Frontal cortex (tissue), 4 donors: ENCODE data around the gene SLC17A3. TPM values are rescaled to one million over a fixed set of nuclear protein-coding genes. Genes with fewer than 3 reads are reported as not detected.

Experiments used
- DNase-seq, 2 donors: peaks; one replicate each; pipeline ENCODE4 v3.0.0; 2012; ENCODE audit warnings: low spot score in 2 of 2
- FAIRE-seq: peaks from 2 replicates; lab custom pipeline; 2012; peaks lifted over from hg19 to GRCh38; lab: Jason Lieb, UNC
- total RNA-seq: library from RNA; depleted of rRNA; stranded (reverse); fragments of >200 nt; gene quantifications from one replicate; pipeline ENCODE4 v1.2.3, GENCODE V29; 2014
- donor health status: control.
- donor health status: control.
- donor health status: control.

Gene SLC17A3, protein sequence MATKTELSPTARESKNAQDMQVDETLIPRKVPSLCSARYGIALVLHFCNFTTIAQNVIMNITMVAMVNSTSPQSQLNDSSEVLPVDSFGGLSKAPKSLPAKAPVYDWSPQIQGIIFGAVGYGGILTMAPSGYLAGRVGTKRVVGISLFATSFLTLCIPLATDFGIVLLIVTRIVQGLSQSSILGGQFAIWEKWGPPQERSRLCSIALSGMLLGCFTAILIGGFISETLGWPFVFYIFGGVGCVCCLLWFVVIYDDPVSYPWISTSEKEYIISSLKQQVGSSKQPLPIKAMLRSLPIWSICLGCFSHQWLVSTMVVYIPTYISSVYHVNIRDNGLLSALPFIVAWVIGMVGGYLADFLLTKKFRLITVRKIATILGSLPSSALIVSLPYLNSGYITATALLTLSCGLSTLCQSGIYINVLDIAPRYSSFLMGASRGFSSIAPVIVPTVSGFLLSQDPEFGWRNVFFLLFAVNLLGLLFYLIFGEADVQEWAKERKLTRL
- total RNA-seq, result not detected

DNA sequence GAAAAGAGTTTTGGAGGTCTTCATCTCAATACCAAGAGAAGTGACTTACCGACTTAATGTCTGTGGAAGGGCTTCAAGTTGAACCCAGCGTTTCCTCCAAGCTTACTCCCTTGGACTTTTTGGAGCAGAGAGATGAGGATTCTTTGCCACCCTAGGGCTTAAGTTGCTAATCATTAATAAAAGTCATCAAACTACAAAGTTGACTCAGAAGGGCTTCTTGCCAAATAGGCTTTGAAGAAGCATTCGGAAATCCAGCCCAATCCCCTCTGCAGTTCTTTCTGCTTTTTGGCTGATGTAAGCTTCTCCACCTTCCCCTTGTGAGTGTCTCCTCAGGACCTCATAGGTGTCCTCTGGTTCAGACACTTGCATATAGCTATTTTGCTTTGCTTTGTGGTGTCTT, at the start of gene SLC17A3:
Gene SLC17A3, minus strand, starts transcription at position 126 of the 400 bp plus-strand sequence. CDS start 5,856 bp downstream, outside the sequence.
- DNase-seq (no peak), FAIRE-seq (no peak)

DNA sequence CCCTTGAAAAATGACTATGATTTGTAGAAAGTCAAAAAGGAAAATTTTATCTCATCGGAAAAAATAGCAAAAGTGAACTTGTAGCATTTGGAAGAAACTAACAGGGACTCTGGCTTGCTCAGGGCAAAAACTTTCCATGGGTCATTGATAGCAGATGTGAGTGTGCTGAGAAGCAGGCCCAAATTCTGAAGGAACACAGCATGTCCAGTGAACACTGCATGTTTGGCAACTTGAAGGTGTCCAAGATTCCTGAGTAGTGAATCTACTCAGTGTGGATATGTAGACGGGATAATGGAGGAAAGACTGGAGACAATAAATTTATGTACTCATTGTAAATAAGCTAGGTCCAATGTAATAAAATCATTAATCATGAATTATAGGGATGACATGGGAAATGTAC, 48.3 kb upstream of the SLC17A3 start:
- no peak for DNase-seq

DNA sequence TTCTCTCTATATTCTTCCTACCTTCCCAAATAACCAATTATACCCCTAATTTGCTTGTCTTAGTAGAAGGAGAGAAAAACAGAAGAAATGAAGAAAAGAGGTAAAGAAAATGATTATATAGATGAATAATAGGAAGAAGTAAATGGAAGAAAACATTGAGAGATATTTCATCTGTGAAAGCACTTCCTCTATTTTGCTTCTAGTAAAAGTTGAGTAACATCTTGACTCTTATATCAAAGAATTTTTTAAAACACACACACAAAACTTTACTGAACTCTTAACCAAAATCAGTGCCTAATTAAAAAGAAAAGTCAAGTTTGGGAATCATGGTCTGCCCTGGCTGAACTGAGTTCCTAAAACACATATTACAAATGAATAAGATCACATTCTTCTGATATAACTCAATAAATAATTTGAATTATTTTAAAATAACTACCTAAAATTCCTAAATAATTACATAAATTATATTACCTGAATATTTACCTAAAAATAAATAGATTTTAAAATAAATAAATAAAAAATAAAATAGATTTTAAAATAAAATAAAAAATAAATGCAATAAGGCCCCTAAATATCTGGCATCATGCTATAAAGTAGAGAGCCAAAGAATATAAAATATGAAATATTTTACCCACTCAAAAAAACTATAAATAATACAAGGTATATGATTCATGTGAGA, 47.6 kb upstream of the SLC17A3 start:
- DNase-seq (no peak), FAIRE-seq (peak; percentile 96)

More for the DNA sequence above, 48.3 kb upstream of the SLC17A3 start:
- no peak for FAIRE-seq

DNA sequence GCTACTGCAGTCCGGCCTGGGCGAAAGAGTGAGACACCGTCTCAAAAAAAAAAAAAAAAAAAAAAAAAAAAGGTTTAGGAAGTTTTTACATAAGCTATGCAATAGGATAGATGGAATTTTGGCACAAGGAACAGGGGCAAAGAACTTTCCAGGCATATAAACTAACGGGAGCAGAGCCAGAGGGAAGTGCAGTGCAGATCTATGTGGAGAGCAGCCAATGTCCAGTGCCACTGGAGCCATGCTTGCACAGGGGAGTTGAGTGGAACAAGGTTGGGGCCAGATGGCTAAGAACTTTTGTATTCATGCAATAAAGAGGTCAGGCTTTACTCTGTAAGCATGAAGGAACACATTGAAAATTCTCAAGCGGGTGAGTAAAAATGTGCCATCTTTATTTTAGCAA, 45.6 kb upstream of the SLC17A3 start:
- DNase-seq (no peak), FAIRE-seq (no peak)

DNA sequence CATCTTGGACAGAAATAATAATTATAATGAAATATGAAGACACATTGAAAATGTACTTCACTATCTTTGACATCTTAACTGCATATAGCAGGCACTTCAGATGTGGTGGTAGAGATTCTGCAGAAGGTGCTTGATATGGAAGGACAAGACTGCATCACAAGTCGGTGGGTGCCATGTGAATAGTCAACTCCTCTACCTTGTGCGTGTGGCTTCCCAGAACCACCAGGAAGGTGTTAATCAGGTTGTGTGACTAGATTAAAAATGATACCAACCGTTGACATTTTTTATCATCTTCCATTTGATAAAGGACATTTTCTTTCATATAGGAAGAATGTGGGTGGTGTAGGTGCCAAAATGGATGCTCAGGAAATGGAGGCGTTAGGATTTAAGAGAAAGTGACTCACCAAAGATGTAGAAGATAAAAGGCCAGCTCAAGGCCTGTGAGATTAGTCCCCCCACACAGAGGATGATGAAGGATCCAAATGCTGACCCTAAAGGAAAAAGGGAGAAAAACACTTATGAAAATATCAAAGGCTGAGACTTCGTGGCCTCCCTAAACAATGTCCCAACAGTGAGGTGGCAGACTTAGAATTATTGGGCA, 44.1 kb upstream of the SLC17A3 start:
- FAIRE-seq, result no peak
- DNase-seq, result no peak

- DNase-seq (no peak), FAIRE-seq (no peak)
These were observed 42.9 kb upstream of the SLC17A3 start for GRCh38 chr6:25916789-25917490.

DNA sequence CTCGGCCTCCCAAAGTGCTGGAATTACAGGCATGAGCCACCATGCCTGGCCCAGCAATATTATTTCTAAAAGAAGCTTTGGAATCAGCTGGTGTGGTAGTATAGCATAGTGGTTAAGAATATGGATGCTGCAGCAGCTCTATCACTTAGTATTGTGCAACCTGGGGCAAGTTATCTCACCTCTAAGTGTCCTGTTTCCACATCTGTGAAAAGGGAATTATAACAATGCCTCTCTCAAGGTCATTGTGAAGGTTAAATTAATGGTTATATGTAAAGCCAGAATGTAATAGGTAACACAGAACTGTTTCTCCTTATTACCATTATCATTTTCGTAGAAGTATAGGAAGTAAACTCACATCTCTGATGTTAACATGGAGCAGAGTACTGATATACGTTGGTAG, 42.3 kb upstream of the SLC17A3 start:
- FAIRE-seq (no peak), DNase-seq (no peak)

GRCh38 chr6:25913741-25914140, 39.7 kb upstream of the SLC17A3 start:
- no peak for FAIRE-seq
- no peak for DNase-seq

DNA sequence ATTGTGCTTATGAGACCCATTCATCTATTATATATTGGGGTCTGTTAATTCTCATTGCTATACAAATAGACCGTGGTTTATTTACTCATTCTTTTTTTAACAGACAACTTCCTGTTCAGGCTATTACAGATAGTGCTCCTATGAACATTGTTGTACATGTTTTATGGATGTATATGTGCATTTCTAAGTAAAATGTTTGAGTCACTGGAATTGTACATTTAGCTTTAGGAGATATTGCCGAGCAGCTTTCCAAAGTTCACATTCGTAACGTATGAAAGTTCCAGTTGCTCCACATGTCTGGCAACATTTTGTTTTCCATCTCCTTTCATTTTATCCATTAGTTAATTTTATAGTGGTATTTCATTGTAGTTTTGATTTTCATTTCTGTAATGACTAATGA, 37.3 kb upstream of the SLC17A3 start:
- FAIRE-seq (no peak), DNase-seq (no peak)

DNA sequence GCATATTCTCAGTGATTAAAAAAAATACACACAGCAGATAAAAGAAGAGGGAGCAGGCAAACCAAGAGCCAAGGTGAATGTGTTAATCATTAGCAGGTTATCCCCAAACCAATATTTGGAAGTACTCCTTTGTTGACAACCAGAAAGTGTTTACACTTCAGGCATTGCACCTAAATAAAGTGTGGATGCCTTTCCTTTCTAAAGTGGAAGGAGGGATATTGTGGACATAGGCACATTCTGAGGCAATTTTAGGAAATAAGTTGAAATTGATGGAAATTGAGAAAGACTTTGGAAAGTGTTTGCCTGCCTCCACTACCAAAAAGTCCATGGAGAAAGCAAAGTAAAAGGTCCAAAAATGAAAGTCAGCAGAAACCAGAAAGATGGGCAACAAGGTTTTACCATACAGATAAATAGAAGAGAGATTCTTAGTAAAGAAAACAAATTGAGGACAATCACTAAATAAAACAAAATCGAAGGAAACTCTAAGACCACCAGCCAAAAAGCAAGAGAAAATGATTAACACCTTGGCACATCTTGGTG, 33.5 kb upstream of the SLC17A3 start:
- FAIRE-seq, result no peak
- DNase-seq, result no peak

GRCh38 chr6:25903467-25904099, 29.5 kb upstream of the SLC17A3 start:
- FAIRE-seq, result no peak

DNA sequence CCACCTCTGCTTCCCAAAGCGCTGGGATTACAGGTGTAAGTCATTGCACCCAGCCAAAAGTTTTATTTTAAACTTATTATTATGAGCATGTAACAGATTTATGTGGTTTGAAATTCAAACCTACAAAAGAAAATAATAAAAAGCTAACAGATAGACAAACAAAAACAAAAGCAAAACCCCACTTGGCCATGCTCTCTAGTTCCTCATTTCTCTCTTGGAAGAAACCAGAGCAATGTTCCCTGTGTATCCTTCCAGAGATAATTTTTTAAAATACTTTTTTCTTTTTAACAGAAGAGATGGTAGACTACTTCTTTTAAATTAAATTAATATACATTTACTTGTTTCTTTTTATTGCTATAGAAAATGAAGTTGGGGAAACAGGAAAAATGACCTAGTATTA, 28.0 kb upstream of the SLC17A3 start:
- DNase-seq, result no peak
- FAIRE-seq, result no peak

More at GRCh38 chr6:25903467-25904099, 29.5 kb upstream of the SLC17A3 start:
- DNase-seq, result no peak

GRCh38 chr6:25900843-25901242, 26.8 kb upstream of the SLC17A3 start:
- DNase-seq (no peak), FAIRE-seq (no peak)

GRCh38 chr6:25899580-25900408, 25.8 kb upstream of the SLC17A3 start:
- FAIRE-seq (no peak), DNase-seq (no peak)

GRCh38 chr6:25899123-25899522, 25.1 kb upstream of the SLC17A3 start:
- FAIRE-seq (no peak), DNase-seq (no peak)

- FAIRE-seq (no peak), DNase-seq (no peak)
These were observed 24.4 kb upstream of the SLC17A3 start for GRCh38 chr6:25898289-25898977.

DNA sequence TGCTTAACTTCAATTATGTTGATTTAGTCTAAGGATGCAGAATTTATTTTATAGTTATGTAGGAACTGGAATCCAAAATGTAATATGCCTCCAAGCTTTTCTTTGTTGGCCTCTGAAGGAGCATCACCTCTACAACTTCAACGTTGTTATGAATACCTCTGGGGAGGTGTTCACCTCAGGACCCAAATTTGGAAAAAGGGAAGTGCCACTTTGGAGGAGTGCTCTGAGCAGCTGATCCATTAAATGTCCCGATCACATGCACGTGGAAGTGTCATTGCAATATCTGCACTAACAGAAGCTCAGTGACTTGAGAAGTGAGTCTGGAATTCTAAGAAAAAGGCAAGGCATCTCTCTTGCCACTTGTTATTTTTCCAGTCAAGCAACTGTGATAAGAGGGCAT, 22.2 kb upstream of the SLC17A3 start:
- FAIRE-seq (no peak), DNase-seq (no peak)

GRCh38 chr6:25895771-25896170, 21.7 kb upstream of the SLC17A3 start:
- FAIRE-seq (no peak), DNase-seq (no peak)
